Duodenal mucosa (tissue), 2 donors: ENCODE data around the gene ZDHHC17.

Experiments used
- H3K27ac ChIP-seq: one replicate; pipeline ENCODE4 v1.7.0; 2013; ENCODE audit warnings: low read depth, low read length
- H3K27me3 ChIP-seq, 2 donors: one replicate each; pipeline ENCODE4 v1.7.0; 2013; ENCODE audit warnings: low read length in 2 of 2, control low read depth in 1 of 2; ENCODE audit not compliant: insufficient read depth in 2 of 2, control insufficient read depth in 1 of 2
- H3K36me3 ChIP-seq, 2 donors: one replicate each; pipeline ENCODE4 v1.7.0; 2013; ENCODE audit warnings: low read length in 2 of 2, control low read depth in 1 of 2; ENCODE audit not compliant: insufficient read depth in 2 of 2, control insufficient read depth in 1 of 2
- H3K4me1 ChIP-seq, 2 donors: one replicate each; pipeline ENCODE4 v1.7.0; 2013; ENCODE audit warnings: low read length in 2 of 2, control low read depth in 1 of 2; ENCODE audit not compliant: insufficient read depth in 2 of 2, control insufficient read depth in 1 of 2
- H3K4me3 ChIP-seq, 2 donors: one replicate each; pipeline ENCODE4 v1.7.0; 2013; ENCODE audit warnings: low read length in 2 of 2, low read depth in 1 of 2
- H3K9ac ChIP-seq, 2 donors: one replicate each; pipeline ENCODE4 v1.7.0; 2013; ENCODE audit warnings: low read length in 2 of 2, low read depth in 1 of 2
- H3K9me3 ChIP-seq, 2 donors: one replicate each; pipeline ENCODE4 v1.7.0; 2013; ENCODE audit warnings: low read length in 2 of 2, control low read depth in 1 of 2; ENCODE audit not compliant: control insufficient read depth in 1 of 2

The ZDHHC17 gene

GRCh38 chr12:76811976-76812375 is 48.1 kb downstream of the ZDHHC17 start:
- no peaks in the 10 kb centered on the region for H3K27me3 ChIP-seq
- H3K4me3 ChIP-seq: no peak overlapping the region
- H3K9me3 ChIP-seq: no peaks in the 10 kb centered on the region
- no peak overlapping the region for H3K9ac ChIP-seq
- H3K4me1 ChIP-seq: no peaks in the 10 kb centered on the region
- no peak overlapping the region for H3K27ac ChIP-seq
- H3K36me3 ChIP-seq: peaks cover 4 to 21% of the 10 kb centered on the region in 2 donors

DNA sequence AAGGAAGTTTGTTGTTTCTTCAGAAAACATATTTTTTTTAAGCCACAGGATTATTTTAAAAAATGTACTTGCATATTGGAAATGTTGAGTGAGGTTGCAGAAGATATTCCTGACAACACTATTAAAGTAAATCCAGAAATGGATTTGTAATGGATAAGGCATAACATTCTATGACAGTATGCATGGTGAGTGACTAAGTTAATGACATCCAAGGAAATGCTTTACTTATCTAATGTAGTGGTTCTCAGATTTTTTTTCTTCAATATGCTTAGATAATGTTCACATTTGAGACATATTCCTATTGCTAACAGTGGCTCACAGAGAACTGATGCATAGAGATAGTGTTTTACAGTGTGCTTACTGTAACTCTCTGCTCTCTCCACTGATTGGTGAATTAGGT is 49.4 kb downstream of the ZDHHC17 start:
- no peak overlapping the region for H3K9ac ChIP-seq
- no peaks in the 10 kb centered on the region for H3K27me3 ChIP-seq
- no peak overlapping the region for H3K27ac ChIP-seq
- no peak overlapping the region for H3K4me3 ChIP-seq
- H3K9me3 ChIP-seq: no peaks in the 10 kb centered on the region
- no peaks in the 10 kb centered on the region for H3K4me1 ChIP-seq
- H3K36me3 ChIP-seq: peaks cover 4 to 18% of the 10 kb centered on the region in 2 donors

GRCh38 chr12:76813972-76814371 is 50.1 kb downstream of the ZDHHC17 start:
- H3K4me1 ChIP-seq: no peaks in the 10 kb centered on the region
- H3K27ac ChIP-seq: no peak overlapping the region
- H3K9ac ChIP-seq: no peak overlapping the region
- H3K36me3 ChIP-seq: peaks cover 4 to 18% of the 10 kb centered on the region in 2 donors
- H3K9me3 ChIP-seq: no peaks in the 10 kb centered on the region
- no peak overlapping the region for H3K4me3 ChIP-seq
- no peaks in the 10 kb centered on the region for H3K27me3 ChIP-seq

- Histone ChIP-seq H3K9me3 (no peaks in the 10 kb centered on the region), H3K9ac (no peak overlapping the region), H3K4me1 (no peaks in the 10 kb centered on the region), H3K36me3 (peaks cover under 1 to 5% of the 10 kb centered on the region in 2 donors), H3K27me3 (no peaks in the 10 kb centered on the region), H3K27ac (no peak overlapping the region), H3K4me3 (no peak overlapping the region)
Measured at GRCh38 chr12:76820888-76821482, 57.1 kb downstream of the ZDHHC17 start.

DNA sequence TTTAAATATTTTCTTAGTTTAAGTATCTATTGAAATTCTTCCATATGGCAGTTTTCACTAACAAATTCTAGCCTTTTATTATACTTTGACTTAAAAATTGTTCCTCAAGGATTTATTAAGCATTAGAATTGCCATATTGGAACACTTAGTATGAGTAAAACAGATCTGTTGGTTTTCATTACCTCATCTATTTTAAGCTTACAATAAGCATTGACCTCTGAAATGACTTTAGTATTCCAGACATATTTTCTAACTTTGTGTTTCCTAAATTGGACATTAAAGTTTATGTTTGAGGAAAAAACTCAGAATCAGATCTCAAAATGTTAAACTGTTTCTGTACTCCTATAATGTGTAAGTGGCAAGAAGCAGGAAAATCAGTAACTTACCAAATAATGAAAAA is 66.5 kb downstream of the ZDHHC17 start:
- Histone ChIP-seq H3K27ac (no peak overlapping the region), H3K27me3 (no peaks in the 10 kb centered on the region), H3K9ac (no peak overlapping the region), H3K4me1 (no peaks in the 10 kb centered on the region), H3K4me3 (no peak overlapping the region), H3K36me3 (peaks cover 0 to 26% of the 10 kb centered on the region in 2 donors), H3K9me3 (peaks cover 0 to 3% of the 10 kb centered on the region in 2 donors)

- H3K27me3 ChIP-seq: no peaks in the 10 kb centered on the region
- no peaks in the 10 kb centered on the region for H3K4me1 ChIP-seq
- H3K9ac ChIP-seq: no peak overlapping the region
- H3K4me3 ChIP-seq: no peak overlapping the region
- peaks cover 0 to 13% of the 10 kb centered on the region in 2 donors for H3K36me3 ChIP-seq
- peaks cover 0 to 3% of the 10 kb centered on the region in 2 donors for H3K9me3 ChIP-seq
- H3K27ac ChIP-seq: no peak overlapping the region
Measured at GRCh38 chr12:76836633-76837032, 72.7 kb downstream of the ZDHHC17 start.

GRCh38 chr12:76847260-76847659 is 83.3 kb downstream of the ZDHHC17 start:
- H3K27ac ChIP-seq: no peak overlapping the region
- H3K9me3 ChIP-seq: no peaks in the 10 kb centered on the region
- no peak overlapping the region for H3K9ac ChIP-seq
- no peaks in the 10 kb centered on the region for H3K4me1 ChIP-seq
- peaks cover 6 to 11% of the 10 kb centered on the region in 2 donors for H3K36me3 ChIP-seq
- H3K4me3 ChIP-seq: no peak overlapping the region
- no peaks in the 10 kb centered on the region for H3K27me3 ChIP-seq

DNA sequence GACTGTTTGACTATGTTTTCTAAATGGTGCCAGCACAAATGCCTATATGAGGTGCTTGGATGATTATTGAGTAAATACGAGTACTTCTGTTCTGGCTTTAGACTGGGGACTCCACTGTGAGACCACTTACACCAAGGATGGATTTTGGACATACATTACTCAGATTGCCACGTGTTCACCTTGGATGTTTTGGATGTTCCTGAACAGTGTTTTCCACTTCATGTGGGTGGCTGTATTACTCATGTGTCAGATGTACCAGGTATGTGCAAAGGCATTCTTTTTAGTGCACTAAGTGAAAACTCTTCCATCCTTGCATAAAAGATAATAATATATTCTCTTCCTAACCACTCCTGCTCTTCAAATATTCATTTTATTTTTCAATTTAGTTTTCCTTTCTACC is 84.2 kb downstream of the ZDHHC17 start:
- H3K9ac ChIP-seq: no peak overlapping the region
- no peak overlapping the region for H3K27ac ChIP-seq
- no peak overlapping the region for H3K4me3 ChIP-seq
- H3K4me1 ChIP-seq: no peaks in the 10 kb centered on the region
- no peaks in the 10 kb centered on the region for H3K27me3 ChIP-seq
- peaks cover 6 to 11% of the 10 kb centered on the region in 2 donors for H3K36me3 ChIP-seq
- no peaks in the 10 kb centered on the region for H3K9me3 ChIP-seq

- H3K4me3 ChIP-seq: no peak overlapping the region
- peaks cover 6 to 23% of the 10 kb centered on the region in 2 donors for H3K36me3 ChIP-seq
Measured at GRCh38 chr12:76852106-76852505, 88.2 kb downstream of the ZDHHC17 start.

GRCh38 chr12:76855271-76855670 is 91.4 kb downstream of the ZDHHC17 start:
- peaks cover 3 to 4% of the 10 kb centered on the region in 2 donors for H3K9me3 ChIP-seq
- no peaks in the 10 kb centered on the region for H3K27me3 ChIP-seq
- peaks cover 6 to 16% of the 10 kb centered on the region in 2 donors for H3K36me3 ChIP-seq
- no peak overlapping the region for H3K4me3 ChIP-seq
- no peaks in the 10 kb centered on the region for H3K4me1 ChIP-seq
- no peak overlapping the region for H3K27ac ChIP-seq
- no peak overlapping the region for H3K9ac ChIP-seq

More at GRCh38 chr12:76852106-76852505, 88.2 kb downstream of the ZDHHC17 start:
- Histone ChIP-seq H3K4me1 (no peaks in the 10 kb centered on the region), H3K27me3 (no peaks in the 10 kb centered on the region), H3K9me3 (peaks cover 3 to 4% of the 10 kb centered on the region in 2 donors), H3K9ac (no peak overlapping the region), H3K27ac (no peak overlapping the region)
